HL-60 (cell line): ENCODE results near the gene RPL3.

Experiments used
- CTCF ChIP-seq: IDR thresholded peaks from one replicate; pipeline ENCODE4 v1.5.1; 2011; ENCODE audit warnings: low read length, control low read depth, inconsistent platforms; ENCODE audit not compliant: insufficient read depth
- POLR2AphosphoS5 ChIP-seq: IDR thresholded peaks from 2 replicates; pipeline ENCODE4 v1.6.1; 2012; ENCODE audit warnings: low read depth
- REST ChIP-seq: IDR thresholded peaks from 2 replicates; pipeline ENCODE4 v1.6.1; 2012; ENCODE audit warnings: low read depth; ENCODE audit not compliant: insufficient replicate concordance
- SPI1 ChIP-seq: IDR thresholded peaks from 2 replicates; pipeline ENCODE4 v1.6.1; 2012; ENCODE audit warnings: low read depth, mild to moderate bottlenecking, borderline replicate concordance

GRCh38 chr22:39360242-39360641, 40.8 kb upstream of the RPL3 start:
- TF ChIP-seq CTCF (no peak), REST (no peak), POLR2AphosphoS5 (no peak), SPI1 (no peak)
